ENCODE data around the gene TMEM218.
A peak's percentile ranks its signal among the peaks of the same experiment; 100 is the strongest.
"Not testable (repeated sequence)": the region's sequence is repeated elsewhere in the genome, so short reads cannot be mapped to it uniquely, and the experiment has no call there.

Gene TMEM218

DNA sequence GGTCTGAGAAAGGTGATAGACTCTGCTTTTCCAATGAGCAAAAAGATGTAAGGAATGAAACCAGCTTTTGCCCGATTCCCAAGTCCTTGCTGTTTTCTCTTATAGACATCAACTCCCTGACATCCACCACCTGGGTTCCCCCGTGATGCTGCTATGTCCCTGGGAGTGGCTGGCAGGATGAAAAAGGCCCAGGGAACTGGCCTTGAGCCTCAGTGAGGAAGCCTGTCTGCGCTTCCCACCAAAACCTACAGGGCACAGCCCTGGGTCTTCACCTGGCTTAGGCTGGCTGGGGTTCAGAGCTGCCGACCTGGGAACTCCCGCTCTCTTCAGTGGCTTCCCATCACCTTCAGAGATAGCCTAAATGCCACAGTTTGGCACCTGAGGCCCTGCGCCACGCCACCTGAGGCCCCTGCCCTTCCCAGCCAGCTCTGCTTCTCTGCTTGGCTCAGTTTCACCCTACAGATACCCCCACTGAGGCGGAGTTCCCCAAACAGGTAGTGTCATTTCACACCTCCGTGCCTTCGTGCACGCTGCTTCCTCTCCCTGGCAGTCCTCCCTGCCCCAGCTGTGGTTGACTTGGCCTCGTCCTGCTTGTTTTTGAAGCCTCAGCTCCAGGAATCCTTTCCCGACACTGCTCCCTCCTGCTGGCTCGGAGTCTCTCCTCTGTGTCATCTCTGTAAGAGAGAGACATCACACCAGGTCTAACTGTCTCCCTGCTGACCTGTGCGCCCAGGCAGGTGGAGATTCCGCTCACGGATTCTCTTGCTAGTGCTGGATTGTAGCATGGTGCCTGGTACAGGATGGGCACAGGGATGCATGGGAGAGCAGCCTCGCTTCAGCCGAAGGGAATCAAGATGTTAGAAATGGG is 37.6 kb downstream of the TMEM218 start:
- no peak for DNase-seq

DNA sequence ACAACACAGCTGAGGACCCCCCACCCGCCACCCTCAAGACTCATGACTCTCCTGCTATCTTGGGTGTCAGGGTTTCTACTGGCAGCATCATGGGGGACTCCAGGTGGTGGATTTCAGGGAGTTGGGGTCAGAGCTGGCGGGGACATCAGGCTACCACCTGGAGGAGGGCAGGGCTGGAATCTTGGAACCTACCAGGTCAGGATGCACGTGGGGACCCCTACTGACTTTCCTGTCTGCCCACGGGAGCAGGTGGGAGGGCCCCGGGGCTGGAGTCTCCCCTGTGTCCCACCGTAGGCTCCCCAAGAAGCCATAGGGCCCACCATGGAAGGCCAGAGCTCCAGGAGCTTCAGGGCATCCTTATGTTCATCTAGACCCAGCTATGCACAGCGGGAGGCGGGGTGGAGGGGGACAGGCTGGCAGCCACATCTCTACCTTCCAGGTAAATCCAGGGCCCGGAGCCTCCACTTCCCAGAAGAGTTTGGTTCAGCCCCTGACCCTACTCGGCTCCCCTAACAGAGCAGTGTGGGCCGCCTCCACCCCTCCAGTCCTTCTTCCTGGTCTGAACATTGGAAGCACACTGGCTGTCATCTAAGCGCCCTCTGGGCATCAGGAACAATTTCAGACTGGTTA is 38.4 kb downstream of the TMEM218 start:
- DNase-seq, result no peak

DNA sequence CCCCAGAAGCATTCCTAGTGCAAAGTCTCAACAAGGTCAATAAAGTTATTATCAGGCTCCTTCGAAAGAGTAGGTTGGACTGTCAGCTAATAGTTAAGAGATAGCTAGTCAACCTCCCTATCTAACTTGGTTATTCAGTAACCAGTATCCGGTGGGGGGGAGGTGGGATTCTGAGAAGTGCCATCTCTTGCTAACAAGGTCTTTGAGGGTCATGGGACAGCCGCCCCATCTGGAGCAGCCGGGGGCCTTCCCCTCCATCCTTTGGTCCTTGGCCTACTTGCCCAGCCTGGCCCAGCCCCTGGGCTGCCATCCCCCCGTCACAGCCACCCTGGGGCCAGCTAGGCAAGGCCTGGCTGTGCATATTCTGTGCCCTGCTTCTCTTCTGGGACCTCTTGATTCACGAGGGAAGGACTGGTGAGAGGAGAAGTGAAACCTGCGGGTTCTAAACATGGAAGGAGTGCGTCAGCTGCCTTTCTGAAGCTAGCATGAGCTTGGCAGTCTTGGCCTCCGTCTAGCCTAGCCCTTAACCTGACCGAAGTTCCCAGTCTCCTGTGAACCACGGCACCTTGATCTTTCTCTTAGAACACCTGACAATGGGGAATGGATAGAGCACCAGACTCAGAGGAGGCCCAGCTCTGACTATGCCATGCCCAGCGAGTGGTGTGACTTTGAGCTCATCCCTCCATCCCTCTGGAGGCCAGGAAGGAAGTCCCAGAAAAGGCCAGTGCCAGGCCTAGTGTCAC is 39.0 kb downstream of the TMEM218 start:
- DNase-seq, result no peak

DNA sequence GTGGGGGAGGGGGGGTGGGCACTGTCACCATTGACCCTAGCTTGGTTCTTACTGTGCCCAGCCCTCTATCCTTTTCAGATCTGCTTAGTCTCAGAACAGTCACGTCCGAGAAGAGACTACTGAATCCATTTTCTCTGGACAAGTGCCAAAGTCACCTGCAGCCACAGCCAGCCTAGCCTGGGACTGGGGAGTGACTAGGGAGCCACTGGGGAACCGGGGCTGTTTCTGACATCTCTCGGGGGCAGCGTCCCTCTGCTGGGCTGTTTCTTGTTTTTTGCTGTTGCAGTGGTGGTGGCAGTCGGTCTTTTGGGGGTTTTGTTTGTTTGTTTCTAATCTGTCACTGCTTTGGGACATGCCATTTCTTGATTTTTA is 39.6 kb downstream of the TMEM218 start:
- DNase-seq, result no peak

DNA sequence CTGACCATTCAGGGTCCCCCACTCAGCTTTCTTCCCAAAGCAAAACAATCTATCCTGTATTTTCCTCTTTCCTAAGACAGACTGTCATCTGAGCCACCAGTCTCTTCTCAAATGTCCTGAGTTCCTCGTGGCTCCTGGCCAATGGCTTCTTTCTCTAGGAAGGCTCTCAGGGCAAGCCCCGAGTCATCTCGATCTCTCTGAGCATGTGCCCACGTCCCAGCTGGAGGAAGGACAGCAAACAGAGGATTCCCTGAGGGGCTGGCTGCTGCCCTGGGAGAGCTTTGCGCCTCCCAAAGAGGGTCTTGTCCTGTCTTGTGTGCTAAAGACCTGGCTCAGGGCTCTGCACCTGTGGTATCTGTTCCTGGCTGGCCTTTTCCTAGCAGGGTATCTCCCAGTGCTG is 40.0 kb downstream of the TMEM218 start:
- DNase-seq, result no peak

DNA sequence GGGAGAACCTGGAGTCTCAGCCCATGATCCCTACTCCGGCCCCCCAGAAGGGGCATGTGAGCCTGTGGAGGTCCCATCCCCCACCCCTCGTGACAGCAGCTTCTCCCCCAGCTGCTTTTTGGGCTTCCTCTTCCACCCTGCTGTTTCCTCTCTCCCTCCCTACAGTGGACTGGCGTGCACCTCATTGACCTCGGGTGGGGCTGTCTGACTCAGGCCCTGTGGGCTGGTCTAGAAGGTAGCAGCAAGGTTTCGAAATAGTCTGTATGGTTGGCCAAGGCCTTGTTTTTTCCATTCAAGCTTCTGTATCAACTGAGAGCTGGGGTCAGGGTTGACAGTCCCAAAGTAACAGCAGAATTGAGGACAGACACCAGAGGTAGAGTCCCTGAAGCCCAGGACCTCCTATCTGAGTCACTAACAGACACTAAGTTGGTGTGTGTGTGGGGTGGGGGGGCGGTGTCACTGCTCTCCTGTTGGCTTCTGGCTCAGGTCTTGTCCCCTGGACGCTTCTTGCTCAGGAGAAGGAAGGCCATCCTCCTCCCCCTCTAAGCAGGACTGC is 40.6 kb downstream of the TMEM218 start:
- DNase-seq, result no peak

DNA sequence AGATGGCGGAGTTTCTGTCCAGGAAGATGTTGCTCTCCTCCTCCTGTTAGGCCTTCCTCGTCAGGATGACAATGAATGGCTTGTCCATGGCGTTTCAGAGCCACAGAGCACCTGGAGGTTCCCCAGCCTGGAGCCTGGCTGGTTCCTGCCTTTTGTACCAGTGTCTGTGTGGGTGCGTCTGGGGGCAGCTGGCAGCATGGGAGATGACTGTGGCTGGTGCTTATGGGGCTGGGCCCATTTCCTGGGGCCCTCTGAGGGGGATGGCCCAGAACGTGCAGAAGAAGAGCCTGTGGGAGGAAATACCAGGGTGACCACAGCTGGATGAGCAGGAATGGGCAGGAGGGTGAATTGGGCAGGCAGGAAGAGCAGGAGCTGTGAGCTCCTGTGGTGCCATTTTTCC is 41.6 kb downstream of the TMEM218 start:
- DNase-seq, result no peak

DNA sequence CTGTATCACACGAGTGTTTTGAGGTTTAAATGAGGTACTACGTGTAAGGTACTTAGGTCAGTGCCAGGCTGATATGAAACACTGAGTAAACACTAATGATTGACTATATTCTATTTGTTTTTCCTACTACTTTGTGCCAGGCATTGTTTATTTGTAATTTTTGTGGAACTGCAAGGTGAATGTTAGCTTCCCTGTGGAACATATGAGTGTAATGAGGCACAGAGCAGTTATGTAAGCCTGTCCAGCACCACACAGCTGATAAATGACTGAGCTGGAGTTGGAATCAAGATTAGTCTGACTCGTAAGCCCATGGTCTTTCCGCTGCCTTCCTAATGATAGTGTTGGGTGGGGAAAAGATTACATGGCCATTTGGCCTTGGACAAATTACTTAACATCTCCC is 42.4 kb downstream of the TMEM218 start:
- no peak for DNase-seq

DNA sequence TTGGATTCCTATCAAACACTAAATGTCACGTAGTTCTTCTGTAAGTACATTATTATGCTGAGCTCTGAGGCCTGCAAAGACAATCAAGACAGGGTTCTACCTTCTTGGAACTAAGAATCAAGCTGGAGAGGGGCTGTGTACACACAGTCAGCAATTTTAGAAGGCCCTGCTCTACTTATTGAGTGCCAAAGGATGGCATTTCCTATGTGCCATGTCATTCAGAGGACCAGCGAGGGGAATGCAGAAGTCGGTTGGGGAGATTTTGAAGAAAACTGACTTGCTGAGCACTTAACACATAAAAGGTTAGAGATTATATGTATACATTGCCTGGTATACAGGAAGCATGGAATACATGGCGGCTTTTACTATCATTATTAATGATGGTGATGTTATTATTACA is 43.1 kb downstream of the TMEM218 start:
- DNase-seq, result no peak

DNA sequence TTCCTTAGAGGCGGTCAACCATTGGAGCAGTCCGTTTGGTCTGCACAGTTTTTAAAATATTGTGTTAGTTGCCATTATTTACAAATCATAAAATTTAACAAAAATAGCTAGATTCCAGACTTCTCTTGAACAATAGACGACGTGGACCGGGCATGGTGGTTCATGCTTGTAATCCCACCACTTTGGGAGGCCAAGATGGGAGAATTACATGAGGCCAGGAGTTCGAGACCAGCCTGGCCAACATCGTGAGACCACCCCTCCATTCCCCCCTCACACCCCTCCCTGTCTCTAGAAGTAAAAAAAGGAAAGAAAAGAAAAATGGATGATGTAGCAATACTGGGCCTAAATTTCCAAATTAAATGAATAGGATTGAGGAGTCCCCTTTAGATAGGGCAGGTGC is 47.4 kb downstream of the TMEM218 start:
- no peak for DNase-seq

DNA sequence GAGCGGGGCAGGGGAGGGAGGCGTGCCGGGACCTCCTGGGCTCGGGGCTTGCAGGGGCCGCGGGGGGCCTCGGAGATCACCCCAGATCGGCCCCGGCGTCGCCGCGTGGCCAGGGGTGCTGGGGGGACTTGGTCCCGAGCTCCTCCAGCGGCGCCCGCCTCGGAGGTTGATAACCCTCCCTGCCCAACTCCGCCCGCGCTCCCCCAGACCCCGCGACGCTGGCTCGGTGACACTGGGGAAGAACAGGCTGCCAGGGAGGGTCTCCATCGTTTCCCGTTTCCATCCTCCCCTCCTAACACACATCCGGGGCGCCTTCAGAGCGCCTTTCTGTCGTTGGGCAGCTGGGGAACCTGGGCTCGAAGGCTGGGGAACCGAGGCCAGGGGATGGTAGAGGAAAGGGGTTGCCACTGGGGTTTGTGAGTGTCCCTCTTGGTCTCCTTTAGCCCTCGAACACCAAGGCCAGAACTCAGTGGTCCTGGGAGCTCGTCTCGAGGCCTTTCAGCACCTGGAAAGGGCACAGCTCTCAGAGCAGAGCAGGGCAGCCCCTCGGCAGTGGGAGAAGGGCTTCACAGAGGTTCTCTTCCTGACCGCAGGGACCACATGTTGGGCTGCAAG is 47.9 kb downstream of the TMEM218 start:
- no peak for DNase-seq

DNA sequence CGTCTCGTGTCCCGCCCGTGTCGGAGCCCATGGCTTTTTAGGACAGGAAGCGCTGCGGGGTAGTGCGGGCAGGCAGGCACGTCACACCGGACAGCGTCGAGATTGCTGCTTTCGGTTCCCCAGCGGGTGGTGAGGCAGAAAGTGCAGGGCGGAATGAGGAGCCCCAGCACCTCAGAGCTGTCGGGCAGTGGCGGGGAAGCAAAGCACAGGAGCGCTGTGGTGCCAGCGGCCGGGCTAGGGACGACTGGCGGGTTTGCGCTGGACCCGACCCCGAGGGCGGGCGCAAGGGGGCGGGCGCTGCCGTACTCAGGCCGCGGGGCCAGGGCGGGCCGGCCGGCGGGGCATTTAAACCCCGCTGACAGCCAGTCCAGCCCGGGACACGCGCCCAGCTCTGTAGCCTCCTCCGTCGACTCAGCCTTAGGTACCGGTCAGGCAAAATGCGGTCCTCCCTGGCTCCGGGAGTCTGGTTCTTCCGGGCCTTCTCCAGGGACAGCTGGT is 48.4 kb downstream of the TMEM218 start, which contains the start of gene SLC37A2:
Gene SLC37A2, plus strand, starts transcription at position 375 of the 498 bp plus-strand sequence. Its CDS starts 63 bp downstream, at position 438.
- peak; percentile 15 for DNase-seq

DNA sequence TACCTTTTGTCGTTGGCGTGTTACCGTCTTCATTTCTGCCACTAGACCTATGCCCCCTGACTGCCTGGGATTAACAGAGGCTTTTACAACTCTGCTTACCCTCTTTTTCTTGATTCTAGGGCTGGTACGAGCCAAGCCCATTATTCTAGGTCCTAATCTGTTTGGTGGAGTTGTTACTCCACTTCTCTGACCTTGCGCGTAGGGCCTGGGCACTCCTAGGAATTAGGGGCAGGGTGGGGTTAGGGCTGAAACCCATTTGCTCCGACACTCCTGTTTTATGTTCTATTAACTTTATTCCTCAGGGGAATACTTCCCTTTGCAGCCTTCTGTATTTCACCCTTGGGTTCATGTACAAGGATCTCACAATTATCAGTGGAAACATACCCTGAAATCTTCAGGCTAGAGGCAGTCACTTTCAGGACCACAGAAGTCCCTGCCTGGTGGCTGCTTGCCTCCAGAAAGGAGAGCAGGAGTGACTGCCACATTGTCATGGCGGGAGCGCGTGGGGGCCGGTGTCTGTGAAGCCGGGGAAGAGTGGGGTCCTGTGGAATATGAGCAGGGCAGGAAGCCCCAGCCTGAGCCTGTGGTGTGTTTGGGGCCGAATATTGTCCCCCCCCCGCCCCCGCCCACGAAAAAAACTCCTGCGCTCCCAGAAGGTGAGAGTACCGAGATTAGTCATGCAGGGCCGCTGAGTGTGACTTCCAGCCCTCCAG is 49.1 kb downstream of the TMEM218 start:
- DNase-seq, result no peak

DNA sequence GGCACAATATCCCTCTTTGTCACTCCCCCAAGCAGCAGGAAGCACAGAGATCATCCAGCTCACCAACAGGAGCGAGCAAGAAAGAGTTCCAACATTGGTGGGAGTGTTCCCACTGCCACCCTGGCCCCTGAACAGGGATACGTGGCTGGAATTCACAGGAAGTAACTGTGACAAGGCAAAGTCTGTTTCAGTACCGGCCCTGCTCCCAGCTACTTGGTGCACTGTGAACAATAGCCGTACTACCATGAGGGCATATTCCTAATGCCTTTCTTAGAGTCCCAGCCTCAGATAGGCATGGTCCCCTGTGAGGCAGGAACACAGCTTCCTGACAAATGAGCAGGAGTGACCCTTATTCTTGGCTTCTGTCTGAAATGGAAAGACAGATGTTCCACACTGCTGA is 50.1 kb downstream of the TMEM218 start:
- DNase-seq, result no peak

DNA sequence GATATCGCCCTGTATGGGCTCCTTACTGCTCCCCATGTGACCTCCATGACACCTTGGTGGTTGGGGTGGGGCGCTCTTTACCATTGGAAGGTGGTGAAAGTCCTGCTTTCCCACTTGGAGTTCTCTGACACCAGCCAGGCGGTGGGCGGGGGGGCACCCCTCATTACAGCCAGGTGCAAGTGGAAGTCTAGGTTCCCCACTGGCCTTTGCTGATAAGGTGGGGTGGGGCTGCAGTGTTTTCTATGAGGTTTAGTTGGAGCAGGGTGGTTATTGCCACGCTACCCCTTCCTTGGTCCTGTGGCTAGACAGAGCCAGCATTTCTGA is 53.8 kb downstream of the TMEM218 start:
- no peak for DNase-seq

DNA sequence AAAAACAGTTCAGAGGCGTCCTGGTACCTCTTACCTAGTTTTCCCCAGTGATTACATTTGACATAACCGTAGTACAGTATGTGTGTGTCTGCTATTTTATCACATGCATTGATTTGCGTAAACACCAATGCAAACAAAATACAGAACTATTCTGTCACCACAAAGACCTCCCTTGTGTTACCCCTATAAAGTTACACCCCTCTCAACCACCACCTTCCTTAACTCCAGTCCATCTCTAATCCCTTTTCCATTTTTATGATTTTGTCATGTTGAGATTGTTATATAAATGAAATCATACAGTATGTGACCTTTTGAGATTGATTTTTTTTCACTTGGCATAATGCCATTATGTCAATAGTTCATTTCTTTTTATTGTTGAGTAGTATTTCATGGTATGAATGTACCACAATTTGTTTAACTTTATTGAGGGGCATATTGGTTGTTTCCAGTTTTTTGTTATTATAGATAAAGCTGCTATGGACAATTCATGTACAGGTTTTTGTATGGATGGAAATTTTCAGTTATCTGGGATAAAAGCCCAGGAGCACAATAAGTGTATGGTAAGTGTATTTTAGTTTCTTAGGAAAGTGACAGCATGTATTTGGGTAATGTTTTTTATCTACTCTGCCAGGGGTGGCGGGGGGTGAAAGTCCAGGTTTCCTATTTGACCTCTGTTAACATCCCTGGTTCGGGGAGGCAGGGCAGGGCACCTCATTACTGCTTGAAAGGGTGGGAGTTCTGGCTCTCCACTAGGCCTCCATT is 54.3 kb downstream of the TMEM218 start:
- no peak for DNase-seq

DNA sequence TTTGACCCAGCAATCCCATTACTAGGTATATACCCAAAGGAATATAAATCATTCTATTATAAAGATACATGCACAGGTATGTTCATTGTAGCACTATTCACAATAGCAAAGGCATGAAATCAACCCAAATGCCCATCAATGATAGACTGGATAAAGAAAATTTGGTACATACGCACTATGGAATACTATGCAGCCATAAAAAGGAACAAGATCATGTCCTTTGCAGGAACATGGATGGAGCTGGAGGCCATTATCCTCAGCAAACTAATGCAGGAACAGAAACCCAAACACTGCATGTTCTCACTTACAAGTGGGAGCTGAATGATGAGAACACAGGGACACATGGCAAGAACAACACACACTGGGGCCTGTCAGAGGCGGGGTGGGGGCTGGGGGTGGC is 55.3 kb downstream of the TMEM218 start:
- not testable (repeated sequence) for DNase-seq

DNA sequence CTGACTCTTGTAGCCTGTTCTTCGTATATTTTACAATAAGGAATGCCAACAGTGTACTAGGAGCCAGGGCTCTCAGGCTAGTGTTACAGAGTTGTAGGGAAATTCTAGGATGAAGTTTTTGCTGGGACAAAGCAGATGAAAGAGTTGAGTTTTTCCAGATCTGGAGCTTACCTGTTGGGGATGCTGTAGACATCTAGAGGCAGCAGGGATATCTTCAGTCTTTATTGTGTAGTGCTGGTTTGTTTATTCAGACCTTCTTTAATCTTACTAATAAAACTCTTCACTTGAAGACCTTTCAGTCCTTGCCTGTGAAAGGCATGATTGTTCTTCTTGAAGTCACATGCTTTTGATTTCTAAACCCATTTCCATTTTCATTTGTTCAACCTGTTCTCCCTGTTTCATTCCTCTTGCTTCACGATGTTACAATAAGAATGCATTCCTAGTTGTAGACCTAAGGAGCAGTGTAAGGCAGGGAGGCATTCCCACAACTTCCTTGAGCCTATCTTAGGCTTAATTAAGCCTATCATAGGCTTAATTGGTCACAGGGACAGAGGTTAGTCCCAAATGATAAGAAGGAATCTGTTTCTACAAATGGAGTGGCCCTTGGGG is 56.2 kb downstream of the TMEM218 start:
- no peak for DNase-seq

DNA sequence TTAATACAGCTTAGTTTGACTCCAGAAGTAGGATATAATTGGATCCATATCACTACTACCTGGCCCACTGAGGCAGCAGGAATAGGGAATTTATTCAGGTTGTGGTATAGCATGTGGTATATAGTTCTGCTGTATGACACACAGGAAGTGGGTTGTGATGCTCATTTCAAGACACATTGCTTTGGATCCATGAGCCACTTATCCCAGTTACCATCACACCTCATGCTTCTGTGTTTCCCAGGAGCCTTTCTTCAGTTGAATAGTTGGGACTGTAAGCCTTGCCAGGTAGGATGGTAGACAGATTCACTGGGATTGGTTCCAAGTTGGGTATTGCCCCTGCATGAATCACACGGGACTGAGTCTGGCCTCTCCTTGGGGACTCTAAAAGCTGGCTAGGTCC is 58.3 kb downstream of the TMEM218 start:
- no peak for DNase-seq

DNA sequence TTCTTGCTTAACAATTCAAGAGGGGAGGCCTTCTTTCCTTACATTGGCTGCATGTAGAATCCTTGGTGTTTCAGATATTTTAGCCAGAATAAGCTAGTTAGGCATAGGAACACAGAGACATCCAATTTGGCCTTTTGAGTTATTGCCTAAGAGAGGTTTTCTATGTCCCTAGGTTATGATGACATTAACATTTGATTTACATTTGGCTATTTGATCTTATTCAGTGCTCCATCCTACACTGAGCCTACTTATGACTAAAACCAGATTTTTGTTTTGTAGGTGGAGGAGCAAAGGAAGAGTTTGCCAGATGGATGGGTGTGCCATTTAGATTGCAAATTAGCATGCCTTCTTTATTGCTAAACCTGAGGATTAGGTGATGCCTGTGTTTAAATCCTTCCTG is 59.4 kb downstream of the TMEM218 start:
- no peak for DNase-seq

DNA sequence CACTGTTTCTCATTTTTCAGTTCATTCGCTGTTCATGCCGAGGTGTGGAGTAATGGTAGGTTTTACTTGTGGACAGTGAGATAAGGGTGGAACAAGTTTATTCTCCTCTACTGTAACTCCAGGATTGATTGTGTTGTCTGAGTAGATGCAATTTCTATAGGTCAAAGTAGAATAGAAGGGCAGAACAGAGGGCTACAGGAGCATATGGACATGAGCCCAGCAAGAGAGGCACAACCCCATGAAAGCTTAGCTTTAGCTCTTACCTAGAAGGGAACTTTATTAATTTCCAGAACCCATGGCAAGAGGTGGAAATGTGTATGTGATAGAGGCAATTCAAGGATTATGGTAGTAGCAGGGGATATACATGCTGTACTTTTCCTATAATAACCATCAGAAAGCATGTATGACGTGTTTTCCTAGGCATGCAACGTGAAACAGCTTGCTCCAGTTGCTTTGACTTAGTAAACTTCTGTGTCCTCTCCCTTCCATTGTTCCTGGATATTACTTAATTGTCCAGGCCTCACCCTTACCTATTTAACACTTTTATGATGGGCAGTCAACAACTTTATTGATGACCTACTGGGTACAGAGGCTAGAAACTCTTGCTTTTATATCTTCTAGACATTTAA is 62.1 kb downstream of the TMEM218 start:
- DNase-seq, result no peak
